ENCODE results near the gene PHF14.

- TF ChIP-seq POLR2A (IDR thresholded peaks at IDR 0.05), result no peak
- TF ChIP-seq, protein P1, sequence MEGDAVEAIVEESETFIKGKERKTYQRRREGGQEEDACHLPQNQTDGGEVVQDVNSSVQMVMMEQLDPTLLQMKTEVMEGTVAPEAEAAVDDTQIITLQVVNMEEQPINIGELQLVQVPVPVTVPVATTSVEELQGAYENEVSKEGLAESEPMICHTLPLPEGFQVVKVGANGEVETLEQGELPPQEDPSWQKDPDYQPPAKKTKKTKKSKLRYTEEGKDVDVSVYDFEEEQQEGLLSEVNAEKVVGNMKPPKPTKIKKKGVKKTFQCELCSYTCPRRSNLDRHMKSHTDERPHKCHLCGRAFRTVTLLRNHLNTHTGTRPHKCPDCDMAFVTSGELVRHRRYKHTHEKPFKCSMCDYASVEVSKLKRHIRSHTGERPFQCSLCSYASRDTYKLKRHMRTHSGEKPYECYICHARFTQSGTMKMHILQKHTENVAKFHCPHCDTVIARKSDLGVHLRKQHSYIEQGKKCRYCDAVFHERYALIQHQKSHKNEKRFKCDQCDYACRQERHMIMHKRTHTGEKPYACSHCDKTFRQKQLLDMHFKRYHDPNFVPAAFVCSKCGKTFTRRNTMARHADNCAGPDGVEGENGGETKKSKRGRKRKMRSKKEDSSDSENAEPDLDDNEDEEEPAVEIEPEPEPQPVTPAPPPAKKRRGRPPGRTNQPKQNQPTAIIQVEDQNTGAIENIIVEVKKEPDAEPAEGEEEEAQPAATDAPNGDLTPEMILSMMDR (IDR thresholded peaks at IDR 0.05), result no peak
- TF ChIP-seq POLR2AphosphoS5 (IDR thresholded peaks at IDR 0.05), result no peak
- TF ChIP-seq EP300 (IDR thresholded peaks at IDR 0.05), result no peak
Observed at GRCh38 chr7:11210374-11210773, 236.7 kb downstream of the PHF14 start.
